ENCODE data around the gene ZNF516. TPM values are rescaled to one million over a fixed set of nuclear protein-coding genes. Genes with fewer than 3 reads are reported as not detected.
A peak's percentile ranks its signal among the peaks of the same experiment; 100 is the strongest.

Gene ZNF516
- polyA plus RNA-seq, 1 experiment, result 11.3 TPM

GRCh38 chr18:76405681-76406356 is 89.2 kb downstream of the ZNF516 start:
- no peak for DNase-seq (ENCODE audit: low read depth)
- no peaks in the 10 kb centered on the region for H3K27me3 ChIP-seq (ENCODE audit: control insufficient read depth, insufficient read depth, low read length)
- TF ChIP-seq CTCF (IDR thresholded peaks at IDR 0.05; ENCODE audit: insufficient read depth, low read depth, low read length), result peak; percentile 55
- POLR2A ChIA-PET, result no interaction called here
- H3K36me3 ChIP-seq (ENCODE audit: control insufficient read depth, insufficient read depth, low read length), result peaks cover 8% of the 10 kb centered on the region; the same call in 1 of the 2 replicates
- CTCF ChIA-PET, result interaction anchor here (0.9 to 2.0 kb wide), 3 partner anchors 20 to 304 kb away, joined by 3 to 5 read pairs (median 4); no protein-coding TSS in a partner anchor
- no peak overlapping the region for H3K4me3 ChIP-seq (ENCODE audit: low read depth, low read length)

GRCh38 chr18:76405280-76405679 is 89.8 kb downstream of the ZNF516 start:
- H3K4me3 ChIP-seq (ENCODE audit: low read depth, low read length), result no peak overlapping the region
- DNase-seq (ENCODE audit: low read depth), result no peak
- no peaks in the 10 kb centered on the region for H3K27me3 ChIP-seq (ENCODE audit: control insufficient read depth, insufficient read depth, low read length)
- H3K36me3 ChIP-seq (ENCODE audit: control insufficient read depth, insufficient read depth, low read length), result peaks cover 8% of the 10 kb centered on the region; the same call in 1 of the 2 replicates
- TF ChIP-seq CTCF (IDR thresholded peaks at IDR 0.05; ENCODE audit: insufficient read depth, low read depth, low read length), result no peak
- CTCF ChIA-PET, result interaction anchor here (0.9 to 2.0 kb wide), 3 partner anchors 21 to 305 kb away, joined by 3 to 5 read pairs (median 4); no protein-coding TSS in a partner anchor
- POLR2A ChIA-PET, result no interaction called here

- Histone ChIP-seq H3K27me3 (ENCODE audit: control insufficient read depth, insufficient read depth, low read length) (no peaks in the 10 kb centered on the region), H3K36me3 (ENCODE audit: control insufficient read depth, insufficient read depth, low read length) (peaks cover 8% of the 10 kb centered on the region; the same call in 1 of the 2 replicates), H3K4me3 (ENCODE audit: low read depth, low read length) (no peak overlapping the region)
- POLR2A ChIA-PET, result no interaction called here
- no peak for DNase-seq (ENCODE audit: low read depth)
- TF ChIP-seq CTCF (IDR thresholded peaks at IDR 0.05; ENCODE audit: insufficient read depth, low read depth, low read length), result no peak
- CTCF ChIA-PET, result interaction anchor here (2.0 kb wide), 1 partner anchor 22 kb away, joined by 5 read pairs; no protein-coding TSS in a partner anchor
Observed at GRCh38 chr18:76404345-76404831, 90.7 kb downstream of the ZNF516 start.

GRCh38 chr18:76402026-76402990 is 92.7 kb downstream of the ZNF516 start:
- peaks cover 8% of the 10 kb centered on the region; the same call in 1 of the 2 replicates for H3K36me3 ChIP-seq (ENCODE audit: control insufficient read depth, insufficient read depth, low read length)
- POLR2A ChIA-PET, result no interaction called here
- CTCF ChIA-PET, result interaction anchor here (1.6 to 5.3 kb wide), 2 partner anchors 14 to 307 kb away, joined by 4 to 43 read pairs; no protein-coding TSS in a partner anchor

More at GRCh38 chr18:76402026-76402990, 92.7 kb downstream of the ZNF516 start:
- Histone ChIP-seq H3K4me3 (ENCODE audit: low read depth, low read length) (no peak overlapping the region), H3K27me3 (ENCODE audit: control insufficient read depth, insufficient read depth, low read length) (no peaks in the 10 kb centered on the region)
- no peak for DNase-seq (ENCODE audit: low read depth)
- TF ChIP-seq CTCF (IDR thresholded peaks at IDR 0.05; ENCODE audit: insufficient read depth, low read depth, low read length), result no peak

Measured in BJ (cell line).